Measurements from ENCODE around the gene YBEY. TPM values are rescaled to one million over a fixed set of nuclear protein-coding genes. Genes with fewer than 3 reads are reported as not detected.

Gene YBEY
- polyA plus RNA-seq, 3 donors = 4.1 to 8.6 (median 5.2) TPM

- Histone ChIP-seq H3K36me3 (replicated peaks in 1 of 2; ENCODE audit: control insufficient read depth in 1 of 2, insufficient read depth in 2 of 2, low read length in 2 of 2) (peaks cover 95 to 99% of the 10 kb centered on the region in 2 donors), H4K20me1 (ENCODE audit: insufficient read depth, low read length) (peaks cover 15% of the 10 kb centered on the region), H3K4me2 (replicated peaks; ENCODE audit: extremely low read depth, low read length, poor library complexity, severe bottlenecking) (no peak overlapping the region), H3K79me2 (ENCODE audit: insufficient read depth, low read length) (no peaks in the 10 kb centered on the region), H3K4me1 (ENCODE audit: control insufficient read depth in 1 of 2, insufficient read depth in 2 of 2, low read length in 2 of 2) (no peaks in the 10 kb centered on the region), H3K27me3 (ENCODE audit: control insufficient read depth in 2 of 2, insufficient read depth in 2 of 2, low read length in 2 of 2) (no peaks in the 10 kb centered on the region), H3K4me3 (replicated peaks in 1 of 3; ENCODE audit: low read depth in 2 of 3, low read length in 3 of 3) (no peak overlapping the region), H3K27ac (ENCODE audit: low read depth in 1 of 2, low read length in 2 of 2) (no peak overlapping the region), H3K9me3 (replicated peaks in 1 of 2; ENCODE audit: control insufficient read depth in 1 of 2, insufficient read depth in 1 of 2, low read length in 2 of 2) (no peaks in the 10 kb centered on the region), H2AFZ (ENCODE audit: insufficient read depth, low read depth, low read length, poor library complexity, severe bottlenecking) (no peak overlapping the region), H3K9ac (ENCODE audit: insufficient read depth, low read length, poor library complexity, severe bottlenecking) (no peak overlapping the region)
- intact Hi-C loops (cut with micrococcal nuclease) = no loop called here
- Mint-ChIP-seq H3K9me3 (peaks cover 0 to 2% (median 0%) of the 10 kb centered on the region in 7 donors), H3K4me3 (no peak overlapping the region), H3K4me1 (no peaks in the 10 kb centered on the region), H3K27me3 (ENCODE audit: low read depth in 3 of 3) (no peaks in the 10 kb centered on the region), H3K27ac (peak overlapping the region in 1 of 7 donors; percentile 26), H3K36me3 (peaks cover 86 to 99% of the 10 kb centered on the region in 2 donors)
- 95% methylated on average over 10 of the region's 10 CpGs for WGBS (ENCODE audit: insufficient coverage)
- no peak for DNase-seq
- TF ChIP-seq, protein P1, sequence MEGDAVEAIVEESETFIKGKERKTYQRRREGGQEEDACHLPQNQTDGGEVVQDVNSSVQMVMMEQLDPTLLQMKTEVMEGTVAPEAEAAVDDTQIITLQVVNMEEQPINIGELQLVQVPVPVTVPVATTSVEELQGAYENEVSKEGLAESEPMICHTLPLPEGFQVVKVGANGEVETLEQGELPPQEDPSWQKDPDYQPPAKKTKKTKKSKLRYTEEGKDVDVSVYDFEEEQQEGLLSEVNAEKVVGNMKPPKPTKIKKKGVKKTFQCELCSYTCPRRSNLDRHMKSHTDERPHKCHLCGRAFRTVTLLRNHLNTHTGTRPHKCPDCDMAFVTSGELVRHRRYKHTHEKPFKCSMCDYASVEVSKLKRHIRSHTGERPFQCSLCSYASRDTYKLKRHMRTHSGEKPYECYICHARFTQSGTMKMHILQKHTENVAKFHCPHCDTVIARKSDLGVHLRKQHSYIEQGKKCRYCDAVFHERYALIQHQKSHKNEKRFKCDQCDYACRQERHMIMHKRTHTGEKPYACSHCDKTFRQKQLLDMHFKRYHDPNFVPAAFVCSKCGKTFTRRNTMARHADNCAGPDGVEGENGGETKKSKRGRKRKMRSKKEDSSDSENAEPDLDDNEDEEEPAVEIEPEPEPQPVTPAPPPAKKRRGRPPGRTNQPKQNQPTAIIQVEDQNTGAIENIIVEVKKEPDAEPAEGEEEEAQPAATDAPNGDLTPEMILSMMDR (IDR thresholded peaks at IDR 0.05) = no peak
Observed at GRCh38 chr21:46269466-46269865, 16.7 kb upstream of the YBEY start.

DNA sequence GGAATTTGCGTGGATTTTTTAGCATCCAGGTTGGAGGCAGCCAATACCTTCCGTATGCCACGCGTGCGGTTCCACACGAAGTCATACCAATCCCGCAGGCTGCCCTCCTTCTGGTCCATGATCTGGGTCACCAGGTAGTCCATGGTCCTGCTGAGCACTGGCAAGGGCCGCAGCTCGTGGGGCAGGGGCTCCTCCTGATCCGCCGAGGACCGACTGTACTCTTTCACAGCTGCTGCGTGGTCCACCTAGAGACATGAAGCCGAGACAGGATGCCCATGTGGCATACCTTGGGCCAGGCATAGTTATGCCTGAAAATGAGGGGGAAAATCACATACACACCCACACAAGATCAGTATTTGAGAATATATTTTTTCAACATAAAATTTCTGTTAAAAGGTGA, 12.8 kb upstream of the YBEY start:
- no peak overlapping the region for H3K4me3 ChIP-seq (replicated peaks in 1 of 3; ENCODE audit: low read depth in 2 of 3, low read length in 3 of 3)
- Mint-ChIP-seq H3K4me1 (no peaks in the 10 kb centered on the region), H3K27me3 (ENCODE audit: low read depth in 3 of 3) (no peaks in the 10 kb centered on the region), H3K4me3 (no peak overlapping the region), H3K9me3 (no peaks in the 10 kb centered on the region), H3K36me3 (peaks cover 81 to 98% of the 10 kb centered on the region in 2 donors), H3K27ac (no peak overlapping the region)
- no peak overlapping the region for H3K27ac ChIP-seq (ENCODE audit: low read depth in 1 of 2, low read length in 2 of 2)
- TF ChIP-seq, protein P1 (IDR thresholded peaks at IDR 0.05) = no peak
- H3K9me3 ChIP-seq (replicated peaks in 1 of 2; ENCODE audit: control insufficient read depth in 1 of 2, insufficient read depth in 1 of 2, low read length in 2 of 2) = no peaks in the 10 kb centered on the region
- no peak overlapping the region for H3K4me2 ChIP-seq (replicated peaks; ENCODE audit: extremely low read depth, low read length, poor library complexity, severe bottlenecking)
- 95% methylated on average over 12 of the region's 14 CpGs for WGBS (ENCODE audit: insufficient coverage)
- no peaks in the 10 kb centered on the region for H3K79me2 ChIP-seq (ENCODE audit: insufficient read depth, low read length)
- no peak overlapping the region for H3K9ac ChIP-seq (ENCODE audit: insufficient read depth, low read length, poor library complexity, severe bottlenecking)
- no peak for DNase-seq
- intact Hi-C loops (cut with micrococcal nuclease) = no loop called here
- H3K4me1 ChIP-seq (ENCODE audit: control insufficient read depth in 1 of 2, insufficient read depth in 2 of 2, low read length in 2 of 2) = no peaks in the 10 kb centered on the region
- H4K20me1 ChIP-seq (ENCODE audit: insufficient read depth, low read length) = peaks cover 29% of the 10 kb centered on the region
- peaks cover 95 to 97% of the 10 kb centered on the region in 2 donors for H3K36me3 ChIP-seq (replicated peaks in 1 of 2; ENCODE audit: control insufficient read depth in 1 of 2, insufficient read depth in 2 of 2, low read length in 2 of 2)
- H3K27me3 ChIP-seq (ENCODE audit: control insufficient read depth in 2 of 2, insufficient read depth in 2 of 2, low read length in 2 of 2) = no peaks in the 10 kb centered on the region
- H2AFZ ChIP-seq (ENCODE audit: insufficient read depth, low read depth, low read length, poor library complexity, severe bottlenecking) = no peak overlapping the region

Measured in CD14-positive monocyte (primary cell).